ENCODE data around the gene PROSER2.

GRCh38 chr10:11913079-11913641 lies 90.0 kb downstream of the PROSER2 start:
- TF ChIP-seq TAF1 (IDR thresholded peaks at IDR 0.05; ENCODE audit: low read depth) (no peak), EP300 (IDR thresholded peaks at IDR 0.05; ENCODE audit: borderline replicate concordance) (no peak), REST (IDR thresholded peaks at IDR 0.05; ENCODE audit: low read depth) (no peak)
